Measurements from ENCODE around the gene ADCY7.

The ADCY7 gene

GRCh38 chr16:50298591-50299507 is 32.5 kb downstream of the ADCY7 start:
- no peak for DNase-seq (ENCODE audit: low read depth)

GRCh38 chr16:50299508-50300105 is 33.3 kb downstream of the ADCY7 start:
- DNase-seq (ENCODE audit: low read depth), result no peak

GRCh38 chr16:50300942-50301625 is 34.7 kb downstream of the ADCY7 start:
- no peak for DNase-seq (ENCODE audit: low read depth)

GRCh38 chr16:50301626-50302471 is 35.5 kb downstream of the ADCY7 start:
- no peak for DNase-seq (ENCODE audit: low read depth)

GRCh38 chr16:50302472-50303005 is 36.2 kb downstream of the ADCY7 start:
- no peak for DNase-seq (ENCODE audit: low read depth)

GRCh38 chr16:50303041-50303604 is 36.8 kb downstream of the ADCY7 start:
- no peak for DNase-seq (ENCODE audit: low read depth)

GRCh38 chr16:50303605-50304466 is 37.5 kb downstream of the ADCY7 start:
- DNase-seq (ENCODE audit: low read depth), result no peak

GRCh38 chr16:50304467-50305440 is 38.4 kb downstream of the ADCY7 start:
- DNase-seq (ENCODE audit: low read depth), result no peak

- DNase-seq (ENCODE audit: low read depth), result no peak
These were observed 39.2 kb downstream of the ADCY7 start for GRCh38 chr16:50305441-50306061.

GRCh38 chr16:50306287-50306686 is 39.9 kb downstream of the ADCY7 start:
- DNase-seq (ENCODE audit: low read depth), result no peak

GRCh38 chr16:50308237-50308965 is 42.0 kb downstream of the ADCY7 start:
- DNase-seq (ENCODE audit: low read depth), result no peak

- no peak for DNase-seq (ENCODE audit: low read depth)
These were observed 42.8 kb downstream of the ADCY7 start for GRCh38 chr16:50309156-50309526.

GRCh38 chr16:50309527-50310307 is 43.4 kb downstream of the ADCY7 start:
- DNase-seq (ENCODE audit: low read depth), result no peak

- DNase-seq (ENCODE audit: low read depth), result no peak
These were observed 44.2 kb downstream of the ADCY7 start for GRCh38 chr16:50310308-50311133.

GRCh38 chr16:50311134-50311528 is 44.8 kb downstream of the ADCY7 start:
- no peak for DNase-seq (ENCODE audit: low read depth)

GRCh38 chr16:50311891-50312501 is 45.6 kb downstream of the ADCY7 start:
- no peak for DNase-seq (ENCODE audit: low read depth)
